ENCODE data around the gene ABL2. TPM values are rescaled to one million over a fixed set of nuclear protein-coding genes. Genes with fewer than 3 reads are reported as not detected.
"Not testable (repeated sequence)": the region's sequence is repeated elsewhere in the genome, so short reads cannot be mapped to it uniquely, and the experiment has no call there.

Gene ABL2
- total RNA-seq, 1 experiment from 2014 or later, result 27.9 TPM

GRCh38 chr1:179226738-179227137 lies 2.7 kb downstream of the ABL2 start:
- TF ChIP-seq EZH2 (IDR thresholded peaks at IDR 0.05; ENCODE audit: borderline replicate concordance, low read depth, low read length, poor library complexity, severe bottlenecking) (no peak), CTCF (conservative IDR thresholded peaks at IDR 0.05; ENCODE audit: low read depth, low read length) (no peak)
- BruUV-seq (replicated peaks), result TSS peak; percentile 35
- Histone ChIP-seq H3K4me1 (ENCODE audit: insufficient read depth, low read length, poor library complexity, severe bottlenecking) (peaks cover 4% of the 10 kb centered on the region), H3K27ac (ENCODE audit: low read depth, low read length, poor library complexity, severe bottlenecking) (no peak overlapping the region), H3K9me3 (ENCODE audit: low read depth, low read length, poor library complexity, severe bottlenecking) (no peaks in the 10 kb centered on the region), H3K36me3 (ENCODE audit: insufficient read depth, low read length, poor library complexity, severe bottlenecking) (no peaks in the 10 kb centered on the region), H3K4me3 (ENCODE audit: low read depth, low read length, poor library complexity, severe bottlenecking) (no peak overlapping the region), H3K27me3 (replicated peaks; ENCODE audit: insufficient read depth, low read depth, low read length, poor library complexity) (no peaks in the 10 kb centered on the region)
- ChIA-PET CTCF (no interaction called here), POLR2A (ENCODE audit: low non-redundant PET) (no interaction called here)
- DNase-seq (ENCODE audit: low spot score), result no peak
- intact Hi-C loops (cut with micrococcal nuclease; ENCODE audit: unreplicated experiment), result no loop called here

- BruUV-seq (replicated peaks); intact Hi-C loops (cut with micrococcal nuclease; ENCODE audit: unreplicated experiment); H3K4me1 ChIP-seq (ENCODE audit: insufficient read depth, low read length, poor library complexity, severe bottlenecking); H3K27ac ChIP-seq (ENCODE audit: low read depth, low read length, poor library complexity, severe bottlenecking); H3K36me3 ChIP-seq (ENCODE audit: insufficient read depth, low read length, poor library complexity, severe bottlenecking); CTCF ChIA-PET; DNase-seq (ENCODE audit: low spot score); H3K4me3 ChIP-seq (ENCODE audit: low read depth, low read length, poor library complexity, severe bottlenecking); H3K27me3 ChIP-seq (replicated peaks; ENCODE audit: insufficient read depth, low read depth, low read length, poor library complexity); POLR2A ChIA-PET (ENCODE audit: low non-redundant PET); H3K9me3 ChIP-seq (ENCODE audit: low read depth, low read length, poor library complexity, severe bottlenecking): not testable (repeated sequence)
Observed at GRCh38 chr1:179224466-179224865, 5.0 kb downstream of the ABL2 start.

GRCh38 chr1:179221121-179221520 lies 8.4 kb downstream of the ABL2 start:
- BruUV-seq (replicated peaks); H3K36me3 ChIP-seq (ENCODE audit: insufficient read depth, low read length, poor library complexity, severe bottlenecking); DNase-seq (ENCODE audit: low spot score); H3K27ac ChIP-seq (ENCODE audit: low read depth, low read length, poor library complexity, severe bottlenecking); intact Hi-C loops (cut with micrococcal nuclease; ENCODE audit: unreplicated experiment); POLR2A ChIA-PET (ENCODE audit: low non-redundant PET); CTCF ChIA-PET; H3K9me3 ChIP-seq (ENCODE audit: low read depth, low read length, poor library complexity, severe bottlenecking); H3K27me3 ChIP-seq (replicated peaks; ENCODE audit: insufficient read depth, low read depth, low read length, poor library complexity); H3K4me3 ChIP-seq (ENCODE audit: low read depth, low read length, poor library complexity, severe bottlenecking): not testable (repeated sequence)
- peaks cover 12% of the 10 kb centered on the region for H3K4me1 ChIP-seq (ENCODE audit: insufficient read depth, low read length, poor library complexity, severe bottlenecking)

- no peak overlapping the region for H3K4me3 ChIP-seq (ENCODE audit: low read depth, low read length, poor library complexity, severe bottlenecking)
- CTCF ChIA-PET, result no interaction called here
- H3K4me1 ChIP-seq (ENCODE audit: insufficient read depth, low read length, poor library complexity, severe bottlenecking), result peaks cover 12% of the 10 kb centered on the region
- intact Hi-C loops (cut with micrococcal nuclease; ENCODE audit: unreplicated experiment), result no loop called here
- peak overlapping the region; percentile 48 for H3K27ac ChIP-seq (ENCODE audit: low read depth, low read length, poor library complexity, severe bottlenecking)
- no peak for TF ChIP-seq EZH2 (IDR thresholded peaks at IDR 0.05; ENCODE audit: borderline replicate concordance, low read depth, low read length, poor library complexity, severe bottlenecking)
- no peak for TF ChIP-seq CTCF (conservative IDR thresholded peaks at IDR 0.05; ENCODE audit: low read depth, low read length)
- H3K27me3 ChIP-seq (replicated peaks; ENCODE audit: insufficient read depth, low read depth, low read length, poor library complexity), result no peaks in the 10 kb centered on the region
- DNase-seq (ENCODE audit: low spot score), result peak; percentile 47
- no peaks in the 10 kb centered on the region for H3K36me3 ChIP-seq (ENCODE audit: insufficient read depth, low read length, poor library complexity, severe bottlenecking)
- POLR2A ChIA-PET (ENCODE audit: low non-redundant PET), result no interaction called here
- H3K9me3 ChIP-seq (ENCODE audit: low read depth, low read length, poor library complexity, severe bottlenecking), result no peaks in the 10 kb centered on the region
- BruUV-seq (replicated peaks), result no TSS peak
Observed at GRCh38 chr1:179217943-179218507, 11.5 kb downstream of the ABL2 start.

- POLR2A ChIA-PET (ENCODE audit: low non-redundant PET), result not testable (repeated sequence)
- CTCF ChIA-PET, result interaction anchor here (0.6 kb wide), 1 partner anchor 514 kb away, joined by 3 read pairs; no protein-coding TSS in a partner anchor
Observed at GRCh38 chr1:179213317-179213716, 16.2 kb downstream of the ABL2 start.

More at GRCh38 chr1:179213317-179213716, 16.2 kb downstream of the ABL2 start:
- H3K36me3 ChIP-seq (ENCODE audit: insufficient read depth, low read length, poor library complexity, severe bottlenecking); H3K27me3 ChIP-seq (replicated peaks; ENCODE audit: insufficient read depth, low read depth, low read length, poor library complexity); H3K4me3 ChIP-seq (ENCODE audit: low read depth, low read length, poor library complexity, severe bottlenecking); H3K27ac ChIP-seq (ENCODE audit: low read depth, low read length, poor library complexity, severe bottlenecking); DNase-seq (ENCODE audit: low spot score); H3K4me1 ChIP-seq (ENCODE audit: insufficient read depth, low read length, poor library complexity, severe bottlenecking); intact Hi-C loops (cut with micrococcal nuclease; ENCODE audit: unreplicated experiment); H3K9me3 ChIP-seq (ENCODE audit: low read depth, low read length, poor library complexity, severe bottlenecking); BruUV-seq (replicated peaks): not testable (repeated sequence)

Measured in A673 (cell line).